Measurements from ENCODE around the gene PRDM16. TPM values are rescaled to one million over a fixed set of nuclear protein-coding genes. Genes with fewer than 3 reads are reported as not detected.

PRDM16 gene
- polyA plus RNA-seq, 1 donor (not counting 4 experiments of a cell fraction or from before 2014, with no cell fraction given): 0.05 TPM

- FAIRE-seq (no peak), DNase-seq (ENCODE audit: low read depth, low spot score) (no peak)
- no peak overlapping the region for H3K4me3 ChIP-seq (ENCODE audit: control insufficient read depth in 2 of 3, extremely low read depth in 1 of 3, insufficient read depth in 2 of 3, low read depth in 1 of 3, low read length in 3 of 3)
- dilution Hi-C loops (cut with MboI; ENCODE audit: extremely low pct_ligation_motif_present, low sequenced_read_pairs): no loop called here
- no peak overlapping the region for H3K9ac ChIP-seq (ENCODE audit: control insufficient read depth, extremely low read depth, insufficient read depth, low read length)
- H3K4me1 ChIP-seq (ENCODE audit: control insufficient read depth, extremely low read depth, insufficient read depth, low read length): no peaks in the 10 kb centered on the region
- H3K9me1 ChIP-seq (ENCODE audit: control insufficient read depth, extremely low read depth, insufficient read depth, low read length): no peaks in the 10 kb centered on the region
- no peak overlapping the region for H3K27ac ChIP-seq (ENCODE audit: control insufficient read depth, insufficient read depth, low read length)
- H3K79me2 ChIP-seq (ENCODE audit: control insufficient read depth, insufficient read depth, low read length): no peaks in the 10 kb centered on the region
- H2AFZ ChIP-seq (ENCODE audit: control insufficient read depth, low read length): no peak overlapping the region
- no peaks in the 10 kb centered on the region for H3K9me3 ChIP-seq (ENCODE audit: control insufficient read depth, low read depth, low read length)
- no peaks in the 10 kb centered on the region for H3K36me3 ChIP-seq (ENCODE audit: control insufficient read depth in 2 of 2, extremely low read depth in 1 of 2, insufficient read depth in 2 of 2, low read length in 2 of 2)
- peaks cover 30% of the 10 kb centered on the region for H3K27me3 ChIP-seq (ENCODE audit: control insufficient read depth, extremely low read depth, insufficient read depth, low read length)
- no peak for TF ChIP-seq EZH2 (IDR thresholded peaks at IDR 0.05; ENCODE audit: low read length)
- TF ChIP-seq, protein P1, sequence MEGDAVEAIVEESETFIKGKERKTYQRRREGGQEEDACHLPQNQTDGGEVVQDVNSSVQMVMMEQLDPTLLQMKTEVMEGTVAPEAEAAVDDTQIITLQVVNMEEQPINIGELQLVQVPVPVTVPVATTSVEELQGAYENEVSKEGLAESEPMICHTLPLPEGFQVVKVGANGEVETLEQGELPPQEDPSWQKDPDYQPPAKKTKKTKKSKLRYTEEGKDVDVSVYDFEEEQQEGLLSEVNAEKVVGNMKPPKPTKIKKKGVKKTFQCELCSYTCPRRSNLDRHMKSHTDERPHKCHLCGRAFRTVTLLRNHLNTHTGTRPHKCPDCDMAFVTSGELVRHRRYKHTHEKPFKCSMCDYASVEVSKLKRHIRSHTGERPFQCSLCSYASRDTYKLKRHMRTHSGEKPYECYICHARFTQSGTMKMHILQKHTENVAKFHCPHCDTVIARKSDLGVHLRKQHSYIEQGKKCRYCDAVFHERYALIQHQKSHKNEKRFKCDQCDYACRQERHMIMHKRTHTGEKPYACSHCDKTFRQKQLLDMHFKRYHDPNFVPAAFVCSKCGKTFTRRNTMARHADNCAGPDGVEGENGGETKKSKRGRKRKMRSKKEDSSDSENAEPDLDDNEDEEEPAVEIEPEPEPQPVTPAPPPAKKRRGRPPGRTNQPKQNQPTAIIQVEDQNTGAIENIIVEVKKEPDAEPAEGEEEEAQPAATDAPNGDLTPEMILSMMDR (optimal IDR thresholded peaks at IDR 0.05 in 1 of 3, IDR thresholded peaks at IDR 0.05 in 1 of 3, conservative IDR thresholded peaks at IDR 0.05 in 1 of 3; ENCODE audit: extremely low read depth in 1 of 3, insufficient read depth in 2 of 3, low read length in 3 of 3): no peak
- no peak overlapping the region for H3K4me2 ChIP-seq (ENCODE audit: control insufficient read depth, extremely low read depth, insufficient read depth, low read depth, low read length)
- H4K20me1 ChIP-seq (ENCODE audit: control insufficient read depth, extremely low read depth, insufficient read depth, low read length): no peaks in the 10 kb centered on the region
Measured at GRCh38 chr1:3247521-3248121, 178.6 kb downstream of the PRDM16 start.

DNA sequence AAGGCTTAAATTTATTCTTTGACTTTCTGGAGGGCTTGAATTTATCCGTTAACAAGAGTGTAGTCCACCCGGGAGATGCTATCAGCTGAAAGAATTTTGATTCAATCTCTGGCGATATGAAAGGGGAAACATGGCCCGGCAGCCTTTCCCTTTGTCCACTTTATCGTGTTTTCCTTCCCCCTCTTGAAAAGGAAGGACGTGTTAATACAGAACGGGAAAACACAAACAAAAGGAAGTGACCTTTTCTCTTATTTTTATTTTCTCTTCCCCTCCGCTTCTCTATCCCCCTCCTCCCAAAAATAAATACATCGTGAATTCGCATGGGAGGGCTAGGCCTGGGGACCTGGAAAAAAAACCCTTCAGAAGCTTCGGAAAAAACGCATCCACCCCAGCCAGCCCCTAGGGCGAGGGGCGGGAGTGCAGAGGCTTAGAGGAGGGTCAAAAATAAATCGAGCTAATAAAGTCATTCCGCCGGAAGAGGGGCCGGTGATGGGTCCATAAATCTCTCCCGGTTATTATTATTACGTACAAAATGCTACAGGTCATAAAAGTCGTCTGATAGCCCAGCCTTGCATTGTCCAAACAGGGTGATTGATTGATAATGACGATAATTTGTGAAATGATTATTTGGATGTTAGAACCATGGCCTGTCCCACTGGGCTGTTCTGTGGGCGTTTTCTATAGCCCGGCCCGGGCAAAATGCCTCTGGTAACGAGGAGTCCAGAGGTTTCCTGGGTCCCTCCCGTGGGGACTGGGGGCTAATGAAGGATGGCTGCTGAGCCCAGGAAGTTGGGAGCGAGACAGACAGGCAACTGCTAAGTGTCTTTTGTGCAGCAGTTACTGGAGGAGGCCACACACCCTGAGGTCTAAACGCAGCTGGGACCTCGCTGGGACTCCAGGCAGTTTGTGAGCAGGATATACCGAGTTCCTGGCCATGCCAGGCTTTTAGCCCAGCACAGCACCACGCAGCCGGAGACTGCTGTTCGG, 179.4 kb downstream of the PRDM16 start:
- Histone ChIP-seq H3K36me3 (ENCODE audit: control insufficient read depth in 2 of 2, extremely low read depth in 1 of 2, insufficient read depth in 2 of 2, low read length in 2 of 2) (no peaks in the 10 kb centered on the region), H3K9ac (ENCODE audit: control insufficient read depth, extremely low read depth, insufficient read depth, low read length) (no peak overlapping the region), H3K4me2 (ENCODE audit: control insufficient read depth, extremely low read depth, insufficient read depth, low read depth, low read length) (no peak overlapping the region), H3K27ac (ENCODE audit: control insufficient read depth, insufficient read depth, low read length) (no peak overlapping the region), H4K20me1 (ENCODE audit: control insufficient read depth, extremely low read depth, insufficient read depth, low read length) (no peaks in the 10 kb centered on the region), H3K9me1 (ENCODE audit: control insufficient read depth, extremely low read depth, insufficient read depth, low read length) (no peaks in the 10 kb centered on the region), H3K4me1 (ENCODE audit: control insufficient read depth, extremely low read depth, insufficient read depth, low read length) (no peaks in the 10 kb centered on the region), H3K9me3 (ENCODE audit: control insufficient read depth, low read depth, low read length) (no peaks in the 10 kb centered on the region), H3K79me2 (ENCODE audit: control insufficient read depth, insufficient read depth, low read length) (no peaks in the 10 kb centered on the region), H2AFZ (ENCODE audit: control insufficient read depth, low read length) (no peak overlapping the region), H3K27me3 (ENCODE audit: control insufficient read depth, extremely low read depth, insufficient read depth, low read length) (peaks cover 30% of the 10 kb centered on the region), H3K4me3 (ENCODE audit: control insufficient read depth in 2 of 3, extremely low read depth in 1 of 3, insufficient read depth in 2 of 3, low read depth in 1 of 3, low read length in 3 of 3) (no peak overlapping the region)
- FAIRE-seq (no peak), DNase-seq (ENCODE audit: low read depth, low spot score) (no peak)
- dilution Hi-C loops (cut with MboI; ENCODE audit: extremely low pct_ligation_motif_present, low sequenced_read_pairs): no loop called here
- no peak for TF ChIP-seq EZH2 (IDR thresholded peaks at IDR 0.05; ENCODE audit: low read length)
- TF ChIP-seq, protein P1 (optimal IDR thresholded peaks at IDR 0.05 in 1 of 3, IDR thresholded peaks at IDR 0.05 in 1 of 3, conservative IDR thresholded peaks at IDR 0.05 in 1 of 3; ENCODE audit: extremely low read depth in 1 of 3, insufficient read depth in 2 of 3, low read length in 3 of 3): no peak
